Cardiac fibroblast (primary cell): Measurements from ENCODE around the gene NRG3.

Experiments
- DNase-seq, 2 donors: peaks; one replicate each; pipeline versions ENCODE4 v3.0.0 to v3.0.0-alpha.2; 2010; ENCODE audit warnings: low read depth in 2 of 2
- H3K4me3 ChIP-seq, 2 donors: replicated peaks in 1 of 2; 1 replicate in 1 of 2; 2 replicates in 1 of 2; pipeline ENCODE4 v1.5.1; 2011; ENCODE audit warnings: low read depth in 2 of 2, low read length in 2 of 2, mild to moderate bottlenecking in 2 of 2, moderate library complexity in 1 of 2
- TF ChIP-seq, protein P1 (sequence below): IDR thresholded peaks from one replicate; pipeline ENCODE4 v1.5.1; 2011; ENCODE audit warnings: low read depth, mild to moderate bottlenecking, low read length, inconsistent platforms

Gene NRG3

DNA sequence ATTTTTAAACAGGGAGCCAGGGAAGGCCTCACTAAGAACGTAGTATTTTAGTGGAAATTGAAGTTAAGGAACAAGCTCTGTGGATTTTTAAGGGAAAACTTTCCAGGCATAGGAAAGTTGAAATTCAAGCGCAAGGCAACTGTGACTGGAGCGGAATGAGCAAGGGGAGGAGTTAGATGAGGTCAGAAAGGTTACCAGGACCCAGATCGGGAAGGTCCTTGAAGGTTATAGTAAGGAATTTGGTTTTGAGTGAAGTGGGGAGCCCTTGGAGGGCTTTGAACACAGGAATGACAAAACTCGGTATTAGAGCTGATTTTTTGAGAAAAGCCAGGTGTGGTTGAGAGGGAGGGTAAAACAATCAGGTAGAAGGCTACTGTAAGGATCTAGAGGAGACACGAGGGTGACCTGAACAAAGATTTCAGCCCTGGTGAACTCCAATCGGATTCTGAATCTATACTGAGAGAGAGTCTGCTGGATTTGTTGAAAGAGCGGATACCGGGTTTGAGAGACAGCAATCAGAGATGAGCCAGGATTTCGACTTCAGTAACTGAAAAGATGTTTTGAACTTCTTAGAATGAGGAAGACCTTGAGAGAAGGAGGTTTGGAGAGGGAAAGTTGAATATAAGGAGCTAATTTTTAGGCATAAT lies 1013.9 kb downstream of the NRG3 start:
- TF ChIP-seq, protein P1, sequence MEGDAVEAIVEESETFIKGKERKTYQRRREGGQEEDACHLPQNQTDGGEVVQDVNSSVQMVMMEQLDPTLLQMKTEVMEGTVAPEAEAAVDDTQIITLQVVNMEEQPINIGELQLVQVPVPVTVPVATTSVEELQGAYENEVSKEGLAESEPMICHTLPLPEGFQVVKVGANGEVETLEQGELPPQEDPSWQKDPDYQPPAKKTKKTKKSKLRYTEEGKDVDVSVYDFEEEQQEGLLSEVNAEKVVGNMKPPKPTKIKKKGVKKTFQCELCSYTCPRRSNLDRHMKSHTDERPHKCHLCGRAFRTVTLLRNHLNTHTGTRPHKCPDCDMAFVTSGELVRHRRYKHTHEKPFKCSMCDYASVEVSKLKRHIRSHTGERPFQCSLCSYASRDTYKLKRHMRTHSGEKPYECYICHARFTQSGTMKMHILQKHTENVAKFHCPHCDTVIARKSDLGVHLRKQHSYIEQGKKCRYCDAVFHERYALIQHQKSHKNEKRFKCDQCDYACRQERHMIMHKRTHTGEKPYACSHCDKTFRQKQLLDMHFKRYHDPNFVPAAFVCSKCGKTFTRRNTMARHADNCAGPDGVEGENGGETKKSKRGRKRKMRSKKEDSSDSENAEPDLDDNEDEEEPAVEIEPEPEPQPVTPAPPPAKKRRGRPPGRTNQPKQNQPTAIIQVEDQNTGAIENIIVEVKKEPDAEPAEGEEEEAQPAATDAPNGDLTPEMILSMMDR = no peak
- H3K4me3 ChIP-seq = no peak overlapping the region
- no peak for DNase-seq

GRCh38 chr10:82889728-82890127 lies 1014.7 kb downstream of the NRG3 start:
- TF ChIP-seq, protein P1 = no peak
- H3K4me3 ChIP-seq = no peak overlapping the region
- no peak for DNase-seq

DNA sequence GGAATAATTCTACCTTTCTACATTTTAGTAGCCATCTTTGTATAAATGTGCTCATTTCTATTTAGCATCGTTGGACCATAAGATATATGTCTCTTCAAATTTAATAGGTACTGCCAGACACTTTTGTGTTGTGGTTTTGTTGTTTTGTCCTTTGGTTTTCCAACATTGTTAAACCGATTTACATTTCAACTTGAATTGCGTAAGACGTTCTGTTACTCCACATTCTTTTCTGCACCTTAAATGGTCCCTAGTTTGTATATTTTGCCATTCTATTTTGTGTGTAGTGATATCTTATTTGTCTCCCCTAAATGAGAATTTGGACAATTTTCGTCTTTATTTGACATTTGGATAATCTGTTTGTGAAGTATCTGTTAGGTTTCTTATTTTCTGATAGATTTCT lies 1015.6 kb downstream of the NRG3 start:
- TF ChIP-seq, protein P1 = no peak
- H3K4me3 ChIP-seq = no peak overlapping the region
- no peak for DNase-seq

- no peak for DNase-seq
- no peak overlapping the region for H3K4me3 ChIP-seq
- TF ChIP-seq, protein P1 = no peak
Measured at GRCh38 chr10:82908096-82908495, 1033.1 kb downstream of the NRG3 start.

DNA sequence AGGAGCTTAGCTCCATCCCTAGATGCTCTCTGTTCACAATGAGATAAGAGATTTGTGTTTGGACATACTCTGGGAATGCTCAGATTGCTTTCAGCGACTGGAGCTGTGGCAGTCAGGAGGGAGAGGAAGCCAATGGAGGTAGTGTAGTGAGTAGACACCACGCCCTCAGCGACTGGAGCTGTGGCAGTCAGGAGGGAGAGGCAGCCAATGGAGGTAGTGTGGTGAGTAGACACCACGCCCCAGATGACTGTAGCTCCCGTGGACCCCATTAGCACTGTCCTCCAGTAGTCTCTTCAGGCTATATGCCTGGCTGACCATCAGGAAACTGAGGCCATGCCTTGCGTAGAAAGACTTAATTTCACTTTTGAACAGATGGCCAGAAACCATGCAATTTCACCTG lies 1033.8 kb downstream of the NRG3 start:
- H3K4me3 ChIP-seq = no peak overlapping the region
- DNase-seq = no peak
- TF ChIP-seq, protein P1 = no peak

GRCh38 chr10:82910301-82910700 lies 1035.3 kb downstream of the NRG3 start:
- TF ChIP-seq, protein P1 = no peak
- H3K4me3 ChIP-seq = no peak overlapping the region
- DNase-seq = no peak

DNA sequence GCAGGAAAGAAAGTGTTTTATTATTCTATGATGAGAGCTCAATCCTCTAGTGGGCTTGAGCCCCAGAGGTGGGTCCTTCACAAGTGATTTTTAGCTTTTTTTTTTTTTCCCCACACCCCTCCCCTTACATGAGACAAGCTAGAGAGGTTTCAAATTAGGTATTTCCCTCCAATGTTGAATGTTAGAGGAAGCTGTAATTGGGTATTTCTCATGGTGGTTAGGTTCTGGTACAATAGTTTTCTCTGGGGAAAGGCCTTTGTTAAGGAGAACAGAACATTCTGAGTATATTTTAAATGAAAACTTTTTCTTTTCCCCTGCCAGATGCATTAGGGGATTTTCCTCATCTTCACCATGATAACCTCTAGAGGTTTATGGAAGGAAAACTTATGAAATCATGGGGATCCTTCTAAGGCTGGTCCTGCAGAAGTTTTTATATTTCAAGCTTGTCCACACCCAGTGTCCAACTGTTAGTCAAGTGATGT lies 1039.7 kb downstream of the NRG3 start:
- H3K4me3 ChIP-seq = no peak overlapping the region
- DNase-seq = no peak
- TF ChIP-seq, protein P1 = no peak
